GM21717 (cell line): Measurements from ENCODE around the gene CREB3L4.
A peak's percentile ranks its signal among the peaks of the same experiment; 100 is the strongest.

Source experiments
- ATAC-seq: cut with Tn5 transposase; IDR thresholded peaks from one replicate; pipeline ENCODE4 v1.9.1; 2021; ENCODE audit warnings: mild to moderate bottlenecking, moderate library complexity; ENCODE audit not compliant: unreplicated experiment

The CREB3L4 gene

GRCh38 chr1:153967107-153967999, at the start of gene CREB3L4:
TSS of gene CREB3L4 (plus strand) at chr1:153967902. CDS start at chr1:153968526, 624 bp downstream.
- ATAC-seq, result peak; percentile 64

GRCh38 chr1:153919876-153920852, 47.5 kb upstream of the CREB3L4 start:
- ATAC-seq, result no peak

GRCh38 chr1:153921080-153921802, 46.5 kb upstream of the CREB3L4 start:
- no peak for ATAC-seq

- ATAC-seq, result no peak
Observed at GRCh38 chr1:153921803-153922075, 46.0 kb upstream of the CREB3L4 start.

- ATAC-seq, result peak; percentile 32
Observed at GRCh38 chr1:153922076-153922971, 45.4 kb upstream of the CREB3L4 start.

GRCh38 chr1:153922972-153923925, 44.5 kb upstream of the CREB3L4 start, which contains the start of gene GATAD2B:
TSS of gene GATAD2B (minus strand) at chr1:153922972. CDS start at chr1:153828347, 94,625 bp downstream.
- ATAC-seq, result peak; percentile 93

GRCh38 chr1:153926405-153926804, 41.3 kb upstream of the CREB3L4 start:
- ATAC-seq, result no peak

- ATAC-seq, result no peak
Observed at GRCh38 chr1:153928245-153928644, 39.5 kb upstream of the CREB3L4 start.

- no peak for ATAC-seq
Observed at GRCh38 chr1:153928791-153929341, 38.8 kb upstream of the CREB3L4 start.

- no peak for ATAC-seq
Observed at GRCh38 chr1:153929426-153929825, 38.3 kb upstream of the CREB3L4 start.

GRCh38 chr1:153929981-153930948, 37.4 kb upstream of the CREB3L4 start:
- no peak for ATAC-seq

- ATAC-seq, result no peak
Observed at GRCh38 chr1:153932156-153933131, 35.3 kb upstream of the CREB3L4 start.

GRCh38 chr1:153933430-153933829, 34.3 kb upstream of the CREB3L4 start:
- no peak for ATAC-seq

GRCh38 chr1:153933955-153934354, 33.7 kb upstream of the CREB3L4 start:
- no peak for ATAC-seq

- ATAC-seq, result no peak
Observed at GRCh38 chr1:153934746-153935145, 33.0 kb upstream of the CREB3L4 start.
